ENCODE results near the gene PKP1. TPM values are rescaled to one million over a fixed set of nuclear protein-coding genes. Genes with fewer than 3 reads are reported as not detected.

The PKP1 gene
- total RNA-seq, 1 experiment from 2014 or later = 0.94 TPM

DNA sequence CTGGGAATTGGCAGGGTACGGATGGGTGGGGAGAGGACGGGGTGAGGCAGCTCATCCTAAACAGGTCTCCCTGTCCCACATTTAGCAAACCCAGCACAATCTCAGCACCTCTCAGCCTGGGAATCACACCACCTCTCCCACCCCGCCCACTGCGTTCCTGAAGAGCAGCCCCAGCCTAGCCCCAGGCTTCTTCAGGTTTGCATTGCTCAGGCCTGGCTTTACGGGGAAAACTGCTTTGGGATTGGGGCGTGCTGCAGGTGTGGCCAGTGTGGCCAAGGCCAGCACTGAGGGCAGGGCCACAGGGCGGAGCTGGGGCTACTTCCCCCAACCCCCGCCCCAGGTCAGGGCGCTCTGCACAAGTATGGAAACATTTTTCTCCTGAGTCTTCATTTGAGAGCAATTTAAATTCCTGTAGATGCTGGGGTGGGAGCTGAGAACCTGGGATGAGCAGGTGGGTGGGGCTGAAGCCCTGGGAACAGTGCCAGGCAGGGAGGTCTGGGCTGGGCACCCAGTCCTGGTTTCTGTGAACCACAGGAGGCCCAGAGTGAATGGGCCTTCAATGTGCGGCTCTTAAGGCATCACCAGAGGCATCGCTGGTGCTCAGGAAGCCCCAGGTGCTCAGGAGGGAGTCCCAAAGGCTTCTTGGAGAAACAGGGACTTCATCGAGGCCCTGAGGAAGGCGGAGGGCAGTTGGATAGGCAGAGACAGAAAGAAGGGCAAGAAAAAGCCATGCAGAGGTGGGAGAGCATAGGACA is 70.1 kb downstream of the PKP1 start:
- intact Hi-C loops (cut with micrococcal nuclease; ENCODE audit: unreplicated experiment) = no loop called here
- peaks cover 13% of the 10 kb centered on the region; the same call in 1 of the 2 replicates for H3K4me1 ChIP-seq (replicated peaks; ENCODE audit: insufficient read depth)
- H3K27me3 ChIP-seq (ENCODE audit: insufficient read depth, low read depth) = no peaks in the 10 kb centered on the region
- H3K4me3 ChIP-seq = no peak overlapping the region
- H3K9me3 ChIP-seq (ENCODE audit: insufficient read depth, low read depth) = no peaks in the 10 kb centered on the region
- no peak overlapping the region for H2AFZ ChIP-seq
- ChIA-PET POLR2A (ENCODE audit: unreplicated experiment) (no interaction called here), CTCF (interaction anchor here (0.5 to 0.6 kb wide), 2 partner anchors 15 to 764 kb away, joined by 3 to 8 read pairs; no protein-coding TSS in a partner anchor)
- H3K9me2 ChIP-seq (ENCODE audit: insufficient read depth) = no peaks in the 10 kb centered on the region
- peak; percentile 32 to 65 for DNase-seq
- no TSS peak for BruUV-seq (replicated peaks)
- no peak for TF ChIP-seq EZH2 (IDR thresholded peaks at IDR 0.05; ENCODE audit: low read depth)
- TF ChIP-seq CTCF (conservative IDR thresholded peaks at IDR 0.05) = no peak
- no peaks in the 10 kb centered on the region for H3F3A ChIP-seq (ENCODE audit: insufficient read depth, low read depth)
- H3K4me2 ChIP-seq = peak overlapping the region; percentile 13; the same call in 1 of the 2 replicates
- H3K27ac ChIP-seq = no peak overlapping the region
- peaks cover 2% of the 10 kb centered on the region; the same call in 1 of the 2 replicates for H4K20me1 ChIP-seq (ENCODE audit: insufficient read depth)
- no peaks in the 10 kb centered on the region for H3K79me2 ChIP-seq (ENCODE audit: low read depth)
- no peaks in the 10 kb centered on the region for H3K36me3 ChIP-seq (ENCODE audit: low read depth)

- peaks cover 2% of the 10 kb centered on the region; the same call in 1 of the 2 replicates for H4K20me1 ChIP-seq (ENCODE audit: insufficient read depth)
- H3K27ac ChIP-seq = no peak overlapping the region
- POLR2A ChIA-PET (ENCODE audit: unreplicated experiment) = interaction anchor here (0.5 kb wide), 1 partner anchor 17 kb away, joined by 3 read pairs; no protein-coding TSS in a partner anchor
- H3F3A ChIP-seq (ENCODE audit: insufficient read depth, low read depth) = no peaks in the 10 kb centered on the region
- H3K9me3 ChIP-seq (ENCODE audit: insufficient read depth, low read depth) = no peaks in the 10 kb centered on the region
- intact Hi-C loops (cut with micrococcal nuclease; ENCODE audit: unreplicated experiment) = no loop called here
- DNase-seq = peak in 1 of 2 experiments; percentile 28
- H2AFZ ChIP-seq = no peak overlapping the region
- H3K27me3 ChIP-seq (ENCODE audit: insufficient read depth, low read depth) = no peaks in the 10 kb centered on the region
- no peak for TF ChIP-seq CTCF (conservative IDR thresholded peaks at IDR 0.05)
- no peak for TF ChIP-seq EZH2 (IDR thresholded peaks at IDR 0.05; ENCODE audit: low read depth)
- CTCF ChIA-PET = no interaction called here
- H3K9me2 ChIP-seq (ENCODE audit: insufficient read depth) = no peaks in the 10 kb centered on the region
- no peaks in the 10 kb centered on the region for H3K36me3 ChIP-seq (ENCODE audit: low read depth)
- H3K79me2 ChIP-seq (ENCODE audit: low read depth) = no peaks in the 10 kb centered on the region
- no peak overlapping the region for H3K4me2 ChIP-seq
- H3K4me3 ChIP-seq = no peak overlapping the region
- H3K4me1 ChIP-seq (replicated peaks; ENCODE audit: insufficient read depth) = peaks cover 13% of the 10 kb centered on the region; the same call in 1 of the 2 replicates
- no TSS peak for BruUV-seq (replicated peaks)
Measured at GRCh38 chr1:201354151-201354900, 71.0 kb downstream of the PKP1 start.

DNA sequence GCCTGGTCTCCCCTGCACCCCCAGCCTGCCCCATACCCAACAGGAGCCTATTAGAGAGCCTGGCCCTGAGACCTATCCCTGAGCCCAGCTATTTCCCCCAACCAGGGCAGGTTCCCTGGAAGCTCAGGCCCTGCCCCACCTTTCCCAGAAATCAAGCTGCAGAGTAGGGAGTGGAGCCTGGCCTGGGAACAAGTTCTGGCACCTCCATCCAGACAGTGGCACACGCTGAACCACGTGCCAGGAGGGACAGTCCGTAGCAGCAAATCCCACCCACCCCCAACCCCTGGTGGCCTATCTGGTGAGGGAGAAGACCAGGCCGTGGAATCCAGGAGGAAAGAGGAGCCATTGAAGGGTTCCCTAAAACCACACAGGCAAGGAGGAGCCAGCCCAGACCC is 71.6 kb downstream of the PKP1 start:
- no peak overlapping the region for H3K4me2 ChIP-seq
- CTCF ChIA-PET = no interaction called here

More for the DNA sequence above, 71.6 kb downstream of the PKP1 start:
- no peaks in the 10 kb centered on the region for H3K79me2 ChIP-seq (ENCODE audit: low read depth)
- no peak overlapping the region for H2AFZ ChIP-seq
- TF ChIP-seq CTCF (conservative IDR thresholded peaks at IDR 0.05) (no peak), EZH2 (IDR thresholded peaks at IDR 0.05; ENCODE audit: low read depth) (no peak)
- no peak overlapping the region for H3K27ac ChIP-seq
- BruUV-seq (replicated peaks) = no TSS peak
- H4K20me1 ChIP-seq (ENCODE audit: insufficient read depth) = peaks cover 2% of the 10 kb centered on the region; the same call in 1 of the 2 replicates
- POLR2A ChIA-PET (ENCODE audit: unreplicated experiment) = interaction anchor here (0.5 kb wide), 1 partner anchor 17 kb away, joined by 3 read pairs; no protein-coding TSS in a partner anchor
- H3K27me3 ChIP-seq (ENCODE audit: insufficient read depth, low read depth) = no peaks in the 10 kb centered on the region
- no peak for DNase-seq
- H3K4me3 ChIP-seq = no peak overlapping the region
- no peaks in the 10 kb centered on the region for H3F3A ChIP-seq (ENCODE audit: insufficient read depth, low read depth)
- H3K36me3 ChIP-seq (ENCODE audit: low read depth) = no peaks in the 10 kb centered on the region
- intact Hi-C loops (cut with micrococcal nuclease; ENCODE audit: unreplicated experiment) = no loop called here
- peaks cover 13% of the 10 kb centered on the region; the same call in 1 of the 2 replicates for H3K4me1 ChIP-seq (replicated peaks; ENCODE audit: insufficient read depth)
- no peaks in the 10 kb centered on the region for H3K9me2 ChIP-seq (ENCODE audit: insufficient read depth)
- H3K9me3 ChIP-seq (ENCODE audit: insufficient read depth, low read depth) = no peaks in the 10 kb centered on the region
